HG03342 (cell line): ENCODE results near the gene THAP7.
"Not testable (repeated sequence)": the region's sequence is repeated elsewhere in the genome, so short reads cannot be mapped to it uniquely, and the experiment has no call there.

Experiments
- ATAC-seq: cut with Tn5 transposase; IDR thresholded peaks from one replicate; pipeline ENCODE4 v1.9.1; 2021; ENCODE audit warnings: mild to moderate bottlenecking, moderate library complexity; ENCODE audit not compliant: unreplicated experiment

Gene THAP7

GRCh38 chr22:20979940-20980453 is 21.9 kb downstream of the THAP7 start:
- no peak for ATAC-seq

- ATAC-seq: no peak
Observed at GRCh38 chr22:20979243-20979809, 22.6 kb downstream of the THAP7 start.

- no peak for ATAC-seq
Observed at GRCh38 chr22:20978419-20978818, 23.5 kb downstream of the THAP7 start.

- no peak for ATAC-seq
Observed at GRCh38 chr22:20977516-20978170, 24.3 kb downstream of the THAP7 start.

GRCh38 chr22:20977019-20977418 is 24.9 kb downstream of the THAP7 start:
- ATAC-seq: no peak

GRCh38 chr22:20976291-20976877 is 25.5 kb downstream of the THAP7 start:
- no peak for ATAC-seq

- ATAC-seq: no peak
Observed at GRCh38 chr22:20975541-20976290, 26.2 kb downstream of the THAP7 start.

GRCh38 chr22:20974336-20974955 is 27.5 kb downstream of the THAP7 start:
- no peak for ATAC-seq

- ATAC-seq: no peak
Observed at GRCh38 chr22:20973634-20974286, 28.2 kb downstream of the THAP7 start.

GRCh38 chr22:20972933-20973577 is 28.9 kb downstream of the THAP7 start:
- no peak for ATAC-seq

GRCh38 chr22:20972014-20972694 is 29.8 kb downstream of the THAP7 start:
- not testable (repeated sequence) for ATAC-seq

GRCh38 chr22:20970939-20971657 is 30.8 kb downstream of the THAP7 start:
- ATAC-seq: no peak

GRCh38 chr22:20968281-20968977 is 33.5 kb downstream of the THAP7 start:
- ATAC-seq: no peak

- no peak for ATAC-seq
Observed at GRCh38 chr22:20967697-20968211, 34.2 kb downstream of the THAP7 start.

GRCh38 chr22:20966883-20967696 is 34.8 kb downstream of the THAP7 start, which contains the start of gene AIFM3:
AIFM3 (plus strand) TSS chr22:20967255; CDS start chr22:20967945, 690 bp downstream.
- ATAC-seq: no peak

- no peak for ATAC-seq
Observed at GRCh38 chr22:20965888-20966855, 35.7 kb downstream of the THAP7 start.
